ENCODE results near the gene PPFIBP2. TPM values are rescaled to one million over a fixed set of nuclear protein-coding genes. Genes with fewer than 3 reads are reported as not detected.

Gene PPFIBP2
- total RNA-seq, 2 experiments from 2014 or later: 7.8 to 10.0 TPM

DNA sequence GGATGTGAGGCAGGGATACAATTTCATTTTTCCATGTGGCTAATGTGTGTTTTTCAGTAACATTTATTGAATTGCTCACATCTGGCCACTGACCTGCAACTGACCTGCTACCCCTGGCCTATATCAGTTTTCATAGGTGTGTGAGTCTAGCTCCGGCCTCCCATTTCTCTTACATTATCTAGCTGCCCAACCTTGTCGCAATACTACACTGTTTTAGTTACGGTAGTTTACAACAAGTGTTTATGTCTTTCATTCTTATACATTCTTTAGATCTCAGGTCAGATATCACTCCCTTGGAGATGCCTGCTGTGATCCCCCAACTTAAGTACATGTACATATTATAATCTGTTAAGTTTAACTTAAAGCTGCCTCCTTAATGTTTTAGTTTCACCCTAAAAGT, 161.8 kb downstream of the PPFIBP2 start:
- no peak for ATAC-seq
- H3K27ac Mint-ChIP-seq: no peak overlapping the region

DNA sequence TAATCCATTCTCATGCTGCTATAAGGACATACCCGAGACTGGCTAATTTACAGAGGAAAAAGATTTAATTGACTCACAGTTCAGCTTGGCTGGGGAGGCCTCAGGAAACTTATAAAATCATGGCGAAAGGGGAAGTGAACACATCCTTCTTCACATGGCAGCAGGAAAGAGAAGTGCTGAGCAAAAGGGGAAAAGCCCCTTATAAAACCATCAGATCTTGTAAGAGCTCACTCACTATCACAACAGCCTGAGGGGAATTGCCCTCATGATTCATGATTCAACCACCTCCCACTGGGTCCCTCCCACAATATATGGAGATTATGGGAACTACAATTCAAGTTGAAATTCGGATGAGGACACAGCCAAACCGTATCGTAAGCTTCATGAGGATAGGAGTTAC, 163.3 kb downstream of the PPFIBP2 start:
- Mint-ChIP-seq H3K4me1 (peaks cover 6% of the 10 kb centered on the region), H3K36me3 (no peaks in the 10 kb centered on the region), H3K27me3 (peaks cover 75% of the 10 kb centered on the region), H3K4me3 (no peak overlapping the region), H3K27ac (no peak overlapping the region), H3K9me3 (ENCODE audit: low read depth) (no peaks in the 10 kb centered on the region)
- DNase-seq (no peak), ATAC-seq (no peak)
- CTCF ChIA-PET: interaction anchor here (1.6 to 1.9 kb wide), 3 partner anchors 9 to 164 kb away, joined by 4 to 6 read pairs (median 4); partner anchors contain the start of gene PPFIBP2

More for the DNA sequence above, 161.8 kb downstream of the PPFIBP2 start:
- CTCF ChIA-PET: interaction anchor here (0.9 to 1.7 kb wide), 2 partner anchors 10 kb away, joined by 4 to 6 read pairs; no protein-coding TSS in a partner anchor
- DNase-seq: no peak
- Mint-ChIP-seq H3K9me3 (ENCODE audit: low read depth) (no peaks in the 10 kb centered on the region), H3K36me3 (no peaks in the 10 kb centered on the region), H3K4me3 (no peak overlapping the region), H3K4me1 (peaks cover 6% of the 10 kb centered on the region), H3K27me3 (peaks cover 69% of the 10 kb centered on the region)

DNA sequence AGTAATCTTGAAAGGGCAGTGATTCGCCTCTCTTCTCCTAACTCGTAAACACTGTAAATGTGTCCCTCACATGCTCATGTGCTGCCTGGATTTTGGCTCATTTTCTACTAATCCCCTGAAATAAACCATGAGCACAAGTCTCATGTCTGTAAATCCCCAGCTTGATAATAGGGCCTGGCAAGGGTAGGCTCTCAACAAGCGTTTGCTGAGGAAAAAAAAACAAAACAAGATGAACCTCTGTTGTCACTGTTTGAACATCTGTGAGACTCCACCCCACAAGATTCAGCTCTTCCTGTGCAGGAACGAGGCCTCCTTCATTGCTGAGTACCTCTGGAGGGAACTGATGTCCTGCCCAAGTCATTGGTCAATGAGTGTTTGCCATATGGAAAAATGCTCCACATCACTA, 164.0 kb downstream of the PPFIBP2 start:
- H3K27ac Mint-ChIP-seq: no peak overlapping the region
- CTCF ChIA-PET: interaction anchor here (1.6 to 1.9 kb wide), 2 partner anchors 12 to 164 kb away, joined by 4 to 6 read pairs; partner anchors contain the start of gene PPFIBP2
- ATAC-seq (no peak), DNase-seq (no peak)
- H3K4me3 Mint-ChIP-seq: no peak overlapping the region
- H3K27me3 Mint-ChIP-seq: peaks cover 68% of the 10 kb centered on the region
- H3K4me1 Mint-ChIP-seq: peaks cover 4% of the 10 kb centered on the region
- no peaks in the 10 kb centered on the region for H3K9me3 Mint-ChIP-seq (ENCODE audit: low read depth)
- H3K36me3 Mint-ChIP-seq: no peaks in the 10 kb centered on the region

DNA sequence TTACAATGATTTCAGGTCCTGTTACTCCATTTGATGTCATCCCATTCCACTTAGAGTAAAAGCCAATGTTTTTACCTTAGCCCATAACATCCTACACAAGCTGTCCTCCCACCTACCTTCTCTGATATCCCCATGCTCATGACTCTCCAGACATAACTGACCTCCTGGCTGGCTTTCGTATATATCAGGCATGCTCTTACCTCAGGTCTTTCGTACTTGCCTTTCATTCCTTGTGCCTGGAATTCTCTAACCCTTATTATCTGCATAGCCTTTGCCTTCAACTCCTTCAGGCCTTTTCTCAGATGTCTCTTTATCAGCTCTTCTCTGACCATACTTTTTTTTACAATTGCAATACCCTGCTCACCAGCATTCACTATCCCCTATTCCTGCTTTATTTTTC, 169.8 kb downstream of the PPFIBP2 start:
- Mint-ChIP-seq H3K36me3 (no peaks in the 10 kb centered on the region), H3K27me3 (peaks cover 41% of the 10 kb centered on the region), H3K27ac (no peak overlapping the region), H3K4me3 (no peak overlapping the region), H3K4me1 (no peaks in the 10 kb centered on the region), H3K9me3 (ENCODE audit: low read depth) (no peaks in the 10 kb centered on the region)
- CTCF ChIA-PET: no interaction called here
- DNase-seq: no peak
- ATAC-seq: no peak

DNA sequence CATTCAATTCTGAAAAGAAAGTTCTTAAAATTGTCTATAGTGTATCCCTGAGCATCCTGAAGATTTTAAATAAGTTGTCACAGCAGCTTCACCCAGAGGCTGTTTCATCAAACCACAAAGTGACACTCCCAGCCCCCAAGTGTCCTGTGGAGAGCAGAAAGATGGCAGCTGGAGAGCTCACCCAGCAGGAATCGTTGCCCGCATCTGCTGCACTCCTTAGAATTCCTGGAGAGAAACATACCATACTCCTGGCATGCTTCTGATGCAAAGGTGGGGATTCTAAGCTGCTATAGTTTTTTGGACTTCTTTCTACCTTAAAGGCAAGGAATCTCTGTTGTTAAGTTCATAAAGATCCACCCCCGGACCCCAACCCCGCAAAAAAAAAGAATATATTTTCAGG, 173.0 kb downstream of the PPFIBP2 start:
- no peak overlapping the region for H3K27ac Mint-ChIP-seq
- no peak for ATAC-seq
- H3K27me3 Mint-ChIP-seq: peaks cover 38% of the 10 kb centered on the region

DNA sequence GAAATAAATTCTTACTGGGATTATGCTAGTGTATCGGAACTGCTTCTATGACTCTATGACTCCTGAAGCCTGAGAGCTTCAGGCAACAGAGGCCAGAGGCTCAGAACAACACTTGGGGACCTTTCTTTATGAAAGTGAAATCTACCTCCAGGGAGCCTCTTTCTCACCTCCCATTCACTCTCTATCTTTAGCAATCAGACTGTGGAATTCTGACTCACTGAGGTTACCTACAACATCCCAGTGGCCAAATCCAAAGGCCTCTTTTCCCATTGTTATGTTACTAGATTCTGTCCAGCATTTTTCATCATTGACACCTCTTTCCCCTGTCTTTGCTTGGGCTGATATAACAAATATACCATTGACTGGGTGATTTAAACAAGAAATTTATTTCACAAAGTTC, 173.6 kb downstream of the PPFIBP2 start:
- no peak for ATAC-seq
- H3K4me1 Mint-ChIP-seq: peaks cover 2% of the 10 kb centered on the region
- CTCF ChIA-PET: interaction anchor here (0.7 to 1.6 kb wide), 6 partner anchors 174 to 875 kb away, joined by 3 to 4 read pairs (median 4); partner anchors contain the start of gene PPFIBP2
- no peak overlapping the region for H3K4me3 Mint-ChIP-seq
- DNase-seq: no peak
- H3K27ac Mint-ChIP-seq: no peak overlapping the region
- H3K36me3 Mint-ChIP-seq: no peaks in the 10 kb centered on the region
- no peaks in the 10 kb centered on the region for H3K9me3 Mint-ChIP-seq (ENCODE audit: low read depth)
- H3K27me3 Mint-ChIP-seq: peaks cover 42% of the 10 kb centered on the region

More for the DNA sequence above, 173.0 kb downstream of the PPFIBP2 start:
- DNase-seq: no peak
- peaks cover 2% of the 10 kb centered on the region for H3K4me1 Mint-ChIP-seq
- no peaks in the 10 kb centered on the region for H3K36me3 Mint-ChIP-seq
- H3K9me3 Mint-ChIP-seq (ENCODE audit: low read depth): no peaks in the 10 kb centered on the region
- H3K4me3 Mint-ChIP-seq: no peak overlapping the region
- CTCF ChIA-PET: interaction anchor here (0.7 to 1.6 kb wide), 4 partner anchors 9 to 332 kb away, joined by 3 to 5 read pairs (median 4); partner anchors contain the start of gene PPFIBP2

DNA sequence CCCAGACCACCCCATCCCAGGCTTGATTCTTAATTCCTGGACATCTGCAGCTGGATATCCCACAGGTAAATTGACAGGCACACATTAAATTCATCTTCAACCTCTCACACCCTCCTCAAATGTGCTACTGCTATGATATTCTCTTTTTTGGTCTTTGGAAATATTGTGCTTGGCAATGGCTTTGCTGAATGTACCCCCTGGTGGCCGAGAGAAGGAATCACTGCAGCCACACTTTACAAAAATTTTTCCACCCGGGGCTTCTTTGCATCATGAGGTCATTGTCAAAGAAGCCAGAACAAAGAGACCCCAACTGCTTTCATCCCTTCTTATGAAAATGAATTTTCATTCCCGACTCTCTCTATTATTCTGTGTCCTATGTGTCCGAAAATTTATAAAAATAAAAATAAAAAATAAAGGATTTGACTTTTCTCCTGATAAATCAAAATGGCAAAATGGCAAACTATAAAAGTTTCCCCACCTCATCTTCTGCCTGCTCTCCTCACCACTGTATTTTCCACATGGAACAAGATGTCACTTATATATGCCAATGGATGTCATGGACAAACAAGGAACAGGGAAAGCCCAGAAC, 174.5 kb downstream of the PPFIBP2 start:
- no peak overlapping the region for H3K27ac Mint-ChIP-seq
- DNase-seq (no peak), ATAC-seq (no peak)
- peaks cover 2% of the 10 kb centered on the region for H3K4me1 Mint-ChIP-seq
- H3K27me3 Mint-ChIP-seq: peaks cover 51% of the 10 kb centered on the region
- no peak overlapping the region for H3K4me3 Mint-ChIP-seq
- H3K9me3 Mint-ChIP-seq (ENCODE audit: low read depth): no peaks in the 10 kb centered on the region
- no peaks in the 10 kb centered on the region for H3K36me3 Mint-ChIP-seq
- CTCF ChIA-PET: interaction anchor here (0.8 to 1.6 kb wide), 4 partner anchors 175 to 876 kb away, joined by 3 to 4 read pairs (median 4); partner anchors contain the start of gene PPFIBP2

DNA sequence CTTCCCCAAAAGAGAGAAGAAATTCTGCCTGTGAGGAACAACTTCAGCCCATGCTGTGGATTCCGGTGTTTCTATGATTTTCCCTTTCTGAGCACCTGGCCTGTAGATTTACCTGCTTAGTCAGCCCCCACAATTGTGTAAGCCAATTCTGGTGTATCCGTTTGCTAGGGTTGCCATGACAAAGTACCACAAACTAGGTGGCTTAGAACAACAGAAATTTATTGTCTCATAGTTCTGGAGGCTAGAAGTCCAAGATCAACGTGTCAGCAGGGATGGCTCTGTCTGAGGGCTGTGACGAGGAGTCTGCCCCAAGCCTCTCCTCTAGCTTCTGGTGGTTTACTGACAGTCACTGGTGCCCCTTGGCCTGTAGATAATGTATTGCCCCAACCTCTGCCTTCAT, 175.4 kb downstream of the PPFIBP2 start:
- Mint-ChIP-seq H3K4me1 (peaks cover 2% of the 10 kb centered on the region), H3K36me3 (no peaks in the 10 kb centered on the region), H3K4me3 (no peak overlapping the region), H3K27me3 (peaks cover 60% of the 10 kb centered on the region), H3K27ac (no peak overlapping the region), H3K9me3 (ENCODE audit: low read depth) (no peaks in the 10 kb centered on the region)
- CTCF ChIA-PET: interaction anchor here (1.8 kb wide), 1 partner anchor 23 kb away, joined by 6 read pairs; no protein-coding TSS in a partner anchor
- no peak for ATAC-seq
- no peak for DNase-seq

DNA sequence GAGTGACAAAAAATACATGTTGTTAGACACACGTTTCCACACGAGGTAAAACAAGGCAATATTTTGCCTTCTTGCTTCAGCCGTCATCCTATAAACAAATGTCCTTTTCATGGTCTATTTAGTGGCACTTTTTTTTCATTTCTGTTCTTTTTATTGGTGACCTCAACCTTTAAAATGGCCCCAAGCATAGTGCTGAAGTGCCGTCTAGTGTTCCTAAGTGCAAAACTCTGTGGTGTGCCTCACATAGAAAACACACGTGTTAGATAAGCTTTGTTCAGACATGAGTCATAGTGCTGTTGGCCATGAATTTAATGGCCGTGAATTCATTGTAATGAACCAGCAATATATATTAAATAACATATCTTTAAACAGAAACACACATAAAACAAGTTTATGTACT, 176.8 kb downstream of the PPFIBP2 start:
- H3K4me3 Mint-ChIP-seq: no peak overlapping the region
- peaks cover 2% of the 10 kb centered on the region for H3K4me1 Mint-ChIP-seq
- ATAC-seq (no peak), DNase-seq (no peak)
- H3K36me3 Mint-ChIP-seq: no peaks in the 10 kb centered on the region
- CTCF ChIA-PET: interaction anchor here (0.6 to 1.8 kb wide), 2 partner anchors 25 to 1573 kb away, joined by 6 read pairs; no protein-coding TSS in a partner anchor
- H3K27ac Mint-ChIP-seq: no peak overlapping the region
- no peaks in the 10 kb centered on the region for H3K9me3 Mint-ChIP-seq (ENCODE audit: low read depth)
- peaks cover 58% of the 10 kb centered on the region for H3K27me3 Mint-ChIP-seq

DNA sequence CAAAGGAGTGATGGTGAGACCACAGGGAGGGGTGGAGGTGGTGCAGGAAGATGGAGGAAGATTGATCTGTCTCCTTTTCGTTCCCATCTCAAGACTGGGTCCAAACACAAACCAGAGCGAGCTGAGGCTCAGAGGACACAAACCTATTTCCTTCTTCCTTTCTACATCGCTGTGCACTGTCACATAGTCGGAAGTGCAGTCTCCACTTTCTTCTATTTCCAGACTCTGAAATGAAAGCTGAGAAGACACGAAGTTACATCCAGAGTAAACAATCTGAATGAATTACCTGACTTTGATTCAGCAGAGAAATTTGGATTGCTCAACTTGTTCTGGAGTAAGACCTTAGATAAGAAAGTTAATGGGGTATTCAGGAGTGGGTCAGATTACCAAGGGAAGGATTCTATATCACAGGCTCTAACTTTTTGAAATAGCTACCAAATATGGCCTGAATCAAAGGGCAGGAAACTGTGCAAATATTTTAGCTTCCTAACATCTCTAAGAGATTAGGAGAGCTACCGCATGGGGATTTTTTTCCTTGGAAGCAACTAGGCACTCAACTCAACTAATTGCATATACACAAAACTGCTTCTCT, 178.1 kb downstream of the PPFIBP2 start:
- Mint-ChIP-seq H3K4me3 (no peak overlapping the region), H3K9me3 (ENCODE audit: low read depth) (no peaks in the 10 kb centered on the region), H3K27ac (no peak overlapping the region), H3K27me3 (peaks cover 50% of the 10 kb centered on the region), H3K4me1 (peaks cover 2% of the 10 kb centered on the region), H3K36me3 (no peaks in the 10 kb centered on the region)
- DNase-seq (no peak), ATAC-seq (no peak)
- CTCF ChIA-PET: interaction anchor here (1.1 kb wide), 1 partner anchor 178 kb away, joined by 3 read pairs; the partner anchor contains the start of gene PPFIBP2

DNA sequence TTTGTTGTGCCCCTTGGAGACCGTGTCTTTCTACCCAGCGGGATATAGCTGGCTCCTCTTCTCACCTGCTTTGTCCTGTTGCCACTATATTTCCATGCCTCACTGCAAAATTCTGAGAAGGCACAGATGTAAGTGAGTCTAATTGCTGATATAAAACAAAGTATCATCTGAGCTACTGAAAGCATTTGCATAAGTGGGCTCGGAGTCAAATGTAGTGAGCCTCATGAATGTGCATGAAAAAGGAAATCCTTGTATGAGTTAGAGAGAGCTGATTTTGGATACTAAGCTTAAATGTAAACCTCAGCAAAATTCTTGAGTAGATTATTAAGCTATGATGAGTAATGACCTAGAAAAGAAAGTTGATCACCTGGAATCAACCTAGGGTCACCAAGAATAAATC, 178.6 kb downstream of the PPFIBP2 start:
- H3K27ac Mint-ChIP-seq: no peak overlapping the region
- H3K4me3 Mint-ChIP-seq: no peak overlapping the region
- no peaks in the 10 kb centered on the region for H3K9me3 Mint-ChIP-seq (ENCODE audit: low read depth)
- no peak for DNase-seq
- H3K27me3 Mint-ChIP-seq: peaks cover 50% of the 10 kb centered on the region
- CTCF ChIA-PET: interaction anchor here (0.7 to 1.1 kb wide), 2 partner anchors 27 to 179 kb away, joined by 3 read pairs; partner anchors contain the start of gene PPFIBP2
- no peak for ATAC-seq
- no peaks in the 10 kb centered on the region for H3K36me3 Mint-ChIP-seq
- H3K4me1 Mint-ChIP-seq: peaks cover 2% of the 10 kb centered on the region

DNA sequence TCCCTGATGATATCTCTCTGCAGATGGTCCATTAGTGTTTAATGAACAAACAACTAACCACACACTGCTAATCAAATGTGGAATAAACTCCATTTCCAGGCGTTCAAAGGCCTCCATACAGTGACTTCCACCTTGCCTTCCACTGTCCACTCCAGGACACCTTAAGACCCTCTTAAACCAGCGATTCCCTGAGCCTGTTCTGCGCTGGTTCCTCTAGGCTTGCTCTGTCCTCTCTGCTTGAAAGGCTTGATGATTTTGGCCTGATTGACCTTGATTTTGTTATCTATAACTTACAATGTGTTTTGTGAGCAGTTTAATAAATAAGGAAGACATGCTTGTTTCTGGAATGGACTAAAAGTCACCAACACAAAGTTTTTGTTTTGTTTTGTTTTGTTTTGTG, 180.4 kb downstream of the PPFIBP2 start:
- Mint-ChIP-seq H3K27me3 (peaks cover 44% of the 10 kb centered on the region), H3K4me3 (no peak overlapping the region)

DNA sequence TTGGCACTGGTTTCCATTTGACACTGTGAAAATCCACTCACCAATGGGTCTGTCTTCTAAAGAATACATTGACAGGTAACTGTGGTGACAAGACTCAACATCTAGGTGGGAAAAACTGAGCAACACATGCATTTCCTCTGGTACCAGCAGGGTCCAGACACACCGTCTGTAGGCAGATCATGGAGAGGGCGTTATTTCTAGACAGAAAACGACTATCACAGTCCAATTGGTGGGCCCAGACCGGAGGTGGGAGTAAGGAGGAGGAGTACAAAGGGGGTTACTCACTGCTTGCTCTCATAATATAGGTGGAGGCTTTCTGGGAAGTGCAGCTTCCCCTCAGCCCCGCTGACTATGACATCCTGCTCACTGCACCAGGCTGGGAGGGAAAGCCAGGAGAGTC, 182.6 kb downstream of the PPFIBP2 start:
- Mint-ChIP-seq H3K27me3 (peaks cover 39% of the 10 kb centered on the region), H3K36me3 (no peaks in the 10 kb centered on the region), H3K4me3 (no peak overlapping the region), H3K9me3 (ENCODE audit: low read depth) (no peaks in the 10 kb centered on the region), H3K27ac (no peak overlapping the region), H3K4me1 (peaks cover 2% of the 10 kb centered on the region)
- CTCF ChIA-PET: interaction anchor here (1.2 to 4.2 kb wide), 3 partner anchors 10 to 183 kb away, joined by 3 to 13 read pairs (median 5); partner anchors contain the start of gene PPFIBP2
- ATAC-seq: no peak
- no peak for DNase-seq

More for the DNA sequence above, 180.4 kb downstream of the PPFIBP2 start:
- H3K4me1 Mint-ChIP-seq: peaks cover 2% of the 10 kb centered on the region
- H3K36me3 Mint-ChIP-seq: no peaks in the 10 kb centered on the region
- H3K9me3 Mint-ChIP-seq (ENCODE audit: low read depth): no peaks in the 10 kb centered on the region
- no peak overlapping the region for H3K27ac Mint-ChIP-seq
- no peak for ATAC-seq
- CTCF ChIA-PET: interaction anchor here (0.8 to 4.2 kb wide), 13 partner anchors 8 to 939 kb away, joined by 3 to 13 read pairs (median 3); partner anchors contain the start of gene PPFIBP2
- DNase-seq: no peak
